Measurements from ENCODE around the gene ISX.
A peak's percentile ranks its signal among the peaks of the same experiment; 100 is the strongest.

The ISX gene

DNA sequence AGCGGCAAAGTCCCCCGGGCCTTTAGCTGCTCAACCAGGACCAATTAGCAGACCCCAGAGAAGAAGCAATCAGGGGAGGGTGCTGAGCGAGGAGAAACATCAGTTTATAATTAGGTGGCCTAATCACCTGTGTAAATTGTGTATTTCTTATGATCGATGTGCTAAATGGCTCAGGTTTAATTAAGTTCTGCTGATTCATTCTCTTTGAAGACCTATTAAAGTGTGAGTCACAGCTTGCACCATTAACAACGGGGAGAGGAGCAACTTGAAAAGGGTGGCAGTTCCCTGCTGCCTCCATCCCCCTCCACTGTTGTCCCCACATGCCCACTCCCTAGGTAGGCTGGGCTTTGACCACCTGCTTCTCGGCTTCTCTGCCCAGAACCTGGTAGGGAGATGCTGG, 10.7 kb downstream of the ISX start:
- no peak for TF ChIP-seq POLR2AphosphoS5 (IDR thresholded peaks at IDR 0.05; ENCODE audit: low read depth, low read length)
- no peak for TF ChIP-seq POLR2A (IDR thresholded peaks at IDR 0.05; ENCODE audit: low read depth, low read length)
- no peak for TF ChIP-seq TAF1 (IDR thresholded peaks at IDR 0.05; ENCODE audit: borderline replicate concordance, low read depth, low read length)
- FAIRE-seq (no peak), DNase-seq (ENCODE audit: insufficient read length) (no peak)

DNA sequence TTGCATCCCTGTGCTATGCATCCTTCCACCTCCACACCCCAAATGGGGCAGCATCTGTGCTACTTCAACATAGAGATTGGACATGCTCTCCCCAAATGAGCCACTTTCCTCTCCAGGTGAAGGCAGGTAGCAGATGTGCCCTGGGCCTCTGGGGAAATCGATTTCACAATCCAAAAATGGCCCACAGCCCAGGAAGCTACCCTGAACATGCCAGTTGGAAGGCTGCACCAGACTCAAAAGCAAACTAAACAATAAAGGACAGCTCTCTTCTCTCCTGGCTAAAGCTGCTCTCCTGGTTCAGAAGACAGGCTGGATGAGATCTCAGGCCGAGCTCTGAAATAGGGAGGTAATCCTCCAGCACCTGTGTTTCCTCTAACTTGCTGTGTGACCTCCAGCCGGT, 19.7 kb downstream of the ISX start:
- DNase-seq (ENCODE audit: insufficient read length) (no peak), FAIRE-seq (no peak)
- TF ChIP-seq POLR2AphosphoS5 (IDR thresholded peaks at IDR 0.05; ENCODE audit: low read depth, low read length) (no peak), TAF1 (IDR thresholded peaks at IDR 0.05; ENCODE audit: borderline replicate concordance, low read depth, low read length) (no peak), POLR2A (IDR thresholded peaks at IDR 0.05; ENCODE audit: low read depth, low read length) (no peak)

DNA sequence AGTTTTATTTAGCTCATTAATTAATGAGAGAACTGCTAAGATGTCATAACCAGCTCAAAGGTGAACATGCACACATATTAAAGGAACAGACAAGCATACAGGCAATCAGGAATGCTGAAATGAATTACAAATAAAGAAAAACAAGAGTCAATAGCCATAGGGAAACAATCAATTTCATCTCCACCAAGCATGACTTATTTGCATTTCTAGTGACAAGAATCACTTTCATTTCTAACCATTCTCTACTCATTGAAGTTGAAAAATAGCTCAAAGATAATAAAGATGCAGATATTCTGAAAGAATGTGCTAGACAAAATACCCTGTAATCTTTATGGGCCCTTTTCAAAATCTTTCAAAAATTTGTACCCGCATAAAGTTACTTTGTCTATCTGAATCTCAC, 23.2 kb downstream of the ISX start:
- no peak for DNase-seq (ENCODE audit: insufficient read length)
- no peak for FAIRE-seq
- TF ChIP-seq POLR2A (IDR thresholded peaks at IDR 0.05; ENCODE audit: low read depth, low read length), result no peak
- no peak for TF ChIP-seq POLR2AphosphoS5 (IDR thresholded peaks at IDR 0.05; ENCODE audit: low read depth, low read length)
- no peak for TF ChIP-seq TAF1 (IDR thresholded peaks at IDR 0.05; ENCODE audit: borderline replicate concordance, low read depth, low read length)

DNA sequence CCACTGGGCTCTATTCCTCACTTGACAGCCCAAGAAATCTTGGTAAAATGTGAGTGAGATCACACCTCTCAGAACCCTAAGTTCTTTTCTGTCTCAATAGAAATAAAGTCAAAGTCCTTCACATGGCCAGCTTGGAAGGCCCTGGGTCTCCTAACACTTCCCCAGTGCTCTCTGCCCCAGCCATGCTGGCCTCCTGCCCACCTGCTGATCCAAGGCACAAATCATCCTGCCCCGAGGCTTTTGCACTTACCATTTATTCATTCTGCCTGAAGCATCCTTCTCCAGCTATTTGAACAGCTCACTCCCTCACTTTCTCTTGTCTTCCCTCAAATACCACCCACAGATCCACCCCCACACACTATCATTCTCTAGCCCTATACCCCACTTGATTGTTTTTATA, 26.4 kb downstream of the ISX start:
- no peak for FAIRE-seq
- TF ChIP-seq POLR2AphosphoS5 (IDR thresholded peaks at IDR 0.05; ENCODE audit: low read depth, low read length) (no peak), POLR2A (IDR thresholded peaks at IDR 0.05; ENCODE audit: low read depth, low read length) (no peak), TAF1 (IDR thresholded peaks at IDR 0.05; ENCODE audit: borderline replicate concordance, low read depth, low read length) (no peak)
- DNase-seq (ENCODE audit: insufficient read length), result no peak

DNA sequence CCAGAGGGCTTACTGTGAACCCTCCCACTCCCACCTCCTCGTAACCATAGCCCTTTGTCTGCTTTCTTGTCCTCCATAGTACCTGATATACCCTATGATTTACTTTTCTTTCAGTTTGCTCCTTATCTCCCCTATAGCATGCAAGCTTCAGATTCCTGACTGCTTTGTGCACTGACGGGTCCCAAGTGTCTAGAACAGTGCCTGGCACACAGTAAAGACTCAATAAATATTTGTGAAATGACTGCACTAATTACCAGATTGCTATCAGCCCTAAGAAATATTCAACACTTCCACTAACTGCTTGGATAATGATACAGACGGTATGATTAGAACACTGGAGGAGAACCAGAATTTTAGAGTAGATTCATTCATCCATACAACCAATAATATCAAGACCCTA, 33.0 kb downstream of the ISX start:
- DNase-seq (ENCODE audit: insufficient read length) (no peak), FAIRE-seq (no peak)
- no peak for TF ChIP-seq TAF1 (IDR thresholded peaks at IDR 0.05; ENCODE audit: borderline replicate concordance, low read depth, low read length)
- TF ChIP-seq POLR2AphosphoS5 (IDR thresholded peaks at IDR 0.05; ENCODE audit: low read depth, low read length), result no peak
- TF ChIP-seq POLR2A (IDR thresholded peaks at IDR 0.05; ENCODE audit: low read depth, low read length), result no peak

DNA sequence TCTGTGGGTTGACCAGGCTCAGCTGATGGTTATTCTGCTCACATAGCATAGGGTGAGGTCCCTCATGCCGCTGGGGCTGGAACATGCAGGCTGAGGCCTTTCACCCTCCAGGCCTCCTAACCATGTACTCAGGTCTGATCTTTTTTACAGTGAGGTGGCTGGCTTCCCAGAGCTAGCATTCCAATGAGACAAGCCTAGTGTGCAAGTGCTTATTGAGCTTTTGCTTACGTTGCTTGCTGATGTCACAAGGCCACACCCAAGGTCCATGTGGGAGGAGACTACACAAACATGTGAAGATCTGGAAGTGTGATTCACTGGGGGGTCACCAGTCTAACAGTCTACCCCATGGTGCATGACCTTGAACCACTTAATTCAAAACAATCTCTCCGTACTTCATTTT, 33.9 kb downstream of the ISX start:
- no peak for DNase-seq (ENCODE audit: insufficient read length)

DNA sequence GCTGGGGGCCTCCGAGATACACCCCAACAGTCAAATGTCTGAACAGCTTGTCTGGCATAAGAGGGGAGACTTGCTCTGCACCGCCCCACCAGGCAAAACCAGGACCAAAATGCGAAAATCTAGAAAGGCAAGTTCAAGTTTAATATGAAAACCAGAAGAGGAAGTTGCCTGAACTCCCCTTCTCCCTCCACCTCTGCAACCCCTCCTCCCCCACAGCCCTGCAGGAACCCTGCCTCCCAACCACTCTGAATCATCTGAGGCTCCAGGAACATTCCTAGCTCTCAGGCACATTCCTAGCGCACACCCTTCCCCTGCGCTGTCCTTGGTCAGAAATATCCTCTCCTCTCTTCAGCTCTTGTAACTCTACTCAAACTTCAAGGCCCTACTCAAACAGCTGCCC, 36.7 kb downstream of the ISX start:
- FAIRE-seq (peak; percentile 73), DNase-seq (ENCODE audit: insufficient read length) (no peak)
- TF ChIP-seq POLR2A (IDR thresholded peaks at IDR 0.05; ENCODE audit: low read depth, low read length) (no peak), TAF1 (IDR thresholded peaks at IDR 0.05; ENCODE audit: borderline replicate concordance, low read depth, low read length) (no peak), POLR2AphosphoS5 (IDR thresholded peaks at IDR 0.05; ENCODE audit: low read depth, low read length) (no peak)

More for the DNA sequence above, 33.9 kb downstream of the ISX start:
- TF ChIP-seq TAF1 (IDR thresholded peaks at IDR 0.05; ENCODE audit: borderline replicate concordance, low read depth, low read length) (no peak), POLR2A (IDR thresholded peaks at IDR 0.05; ENCODE audit: low read depth, low read length) (no peak), POLR2AphosphoS5 (IDR thresholded peaks at IDR 0.05; ENCODE audit: low read depth, low read length) (no peak)
- no peak for FAIRE-seq

DNA sequence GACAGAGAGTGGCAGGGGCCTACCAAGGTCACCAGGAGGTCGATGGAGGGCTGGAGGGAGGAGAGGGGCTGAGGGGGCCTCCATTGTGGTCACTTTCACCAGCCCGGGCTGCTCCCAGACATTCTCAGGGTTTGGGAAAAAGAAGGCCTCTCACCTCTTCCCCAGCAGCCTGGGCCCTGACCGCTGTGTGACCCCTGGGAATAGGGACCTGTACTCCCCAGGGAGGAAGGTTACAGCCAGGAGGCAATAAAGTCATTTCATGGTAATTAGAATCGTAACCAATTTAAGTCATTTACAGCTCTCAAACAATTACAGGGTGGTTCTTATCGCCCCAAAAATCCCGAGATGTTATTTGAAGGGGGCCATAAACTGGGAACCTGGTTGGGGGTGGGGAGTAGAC, 37.8 kb downstream of the ISX start:
- FAIRE-seq, result no peak
- TF ChIP-seq TAF1 (IDR thresholded peaks at IDR 0.05; ENCODE audit: borderline replicate concordance, low read depth, low read length), result no peak
- no peak for TF ChIP-seq POLR2A (IDR thresholded peaks at IDR 0.05; ENCODE audit: low read depth, low read length)
- no peak for TF ChIP-seq POLR2AphosphoS5 (IDR thresholded peaks at IDR 0.05; ENCODE audit: low read depth, low read length)
- no peak for DNase-seq (ENCODE audit: insufficient read length)

DNA sequence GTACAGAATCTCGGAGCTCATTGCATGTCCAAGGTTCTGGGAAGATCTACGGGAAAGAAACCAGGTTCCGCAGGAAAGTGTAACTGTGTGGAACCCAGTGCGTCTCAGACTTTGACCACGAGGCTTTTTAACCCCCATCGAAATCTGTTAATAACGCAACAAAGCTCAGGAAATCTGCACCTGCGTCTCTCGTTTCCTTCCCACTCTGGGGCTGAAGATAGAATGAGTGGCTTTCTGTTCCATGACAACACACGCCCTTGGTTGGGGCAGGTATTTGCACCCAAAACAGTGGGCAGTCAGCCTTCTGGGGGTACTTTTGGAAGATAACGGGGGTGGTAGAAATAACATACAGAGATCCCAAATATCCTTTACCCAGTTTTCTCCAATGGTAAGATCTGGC, 38.5 kb downstream of the ISX start:
- DNase-seq (ENCODE audit: insufficient read length), result no peak
- FAIRE-seq, result peak; percentile 14

DNA sequence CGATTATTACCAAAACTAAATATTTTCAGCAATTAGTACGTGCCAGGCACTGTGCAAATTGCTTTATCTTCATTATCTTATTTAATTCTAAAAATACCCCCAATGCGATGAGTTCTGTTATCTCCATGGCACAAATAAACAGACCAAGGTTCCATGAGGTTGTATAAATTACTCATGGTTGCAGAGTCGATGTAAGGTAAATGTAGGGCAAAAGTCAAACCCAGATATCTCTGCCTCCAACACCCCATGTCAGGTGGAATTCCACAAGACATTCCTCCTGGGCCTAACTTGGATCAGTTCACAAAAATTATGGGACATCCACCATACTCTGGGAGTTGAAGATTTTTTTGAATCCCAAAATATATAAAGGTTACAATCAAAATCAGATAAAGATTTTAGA, 43.7 kb downstream of the ISX start:
- no peak for FAIRE-seq
- DNase-seq (ENCODE audit: insufficient read length), result no peak
- TF ChIP-seq POLR2AphosphoS5 (IDR thresholded peaks at IDR 0.05; ENCODE audit: low read depth, low read length), result no peak
- TF ChIP-seq TAF1 (IDR thresholded peaks at IDR 0.05; ENCODE audit: borderline replicate concordance, low read depth, low read length), result no peak
- no peak for TF ChIP-seq POLR2A (IDR thresholded peaks at IDR 0.05; ENCODE audit: low read depth, low read length)

More for the DNA sequence above, 38.5 kb downstream of the ISX start:
- TF ChIP-seq POLR2AphosphoS5 (IDR thresholded peaks at IDR 0.05; ENCODE audit: low read depth, low read length) (no peak), POLR2A (IDR thresholded peaks at IDR 0.05; ENCODE audit: low read depth, low read length) (no peak), TAF1 (IDR thresholded peaks at IDR 0.05; ENCODE audit: borderline replicate concordance, low read depth, low read length) (no peak)

DNA sequence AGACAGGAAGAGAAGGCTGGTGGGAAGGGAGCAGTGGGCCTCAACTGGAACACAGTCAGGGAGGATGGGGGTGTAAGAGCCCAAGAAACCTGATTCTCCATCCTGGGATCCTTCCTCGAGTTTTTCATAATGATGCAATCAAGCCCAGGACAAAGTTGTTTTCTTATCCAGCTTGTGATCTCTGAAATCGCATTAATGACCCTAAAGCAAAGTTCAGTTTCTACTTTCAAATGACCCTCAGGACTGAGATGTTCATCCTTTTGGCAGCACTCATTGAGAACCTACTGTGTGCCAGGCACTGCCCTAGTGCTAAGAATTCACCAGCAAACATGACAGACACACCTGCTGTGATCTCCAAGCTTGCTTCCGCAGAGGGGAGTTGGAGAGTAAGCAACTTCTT, 45.3 kb downstream of the ISX start:
- DNase-seq (ENCODE audit: insufficient read length), result no peak
- TF ChIP-seq TAF1 (IDR thresholded peaks at IDR 0.05; ENCODE audit: borderline replicate concordance, low read depth, low read length), result no peak
- TF ChIP-seq POLR2AphosphoS5 (IDR thresholded peaks at IDR 0.05; ENCODE audit: low read depth, low read length), result no peak
- TF ChIP-seq POLR2A (IDR thresholded peaks at IDR 0.05; ENCODE audit: low read depth, low read length), result no peak
- no peak for FAIRE-seq

DNA sequence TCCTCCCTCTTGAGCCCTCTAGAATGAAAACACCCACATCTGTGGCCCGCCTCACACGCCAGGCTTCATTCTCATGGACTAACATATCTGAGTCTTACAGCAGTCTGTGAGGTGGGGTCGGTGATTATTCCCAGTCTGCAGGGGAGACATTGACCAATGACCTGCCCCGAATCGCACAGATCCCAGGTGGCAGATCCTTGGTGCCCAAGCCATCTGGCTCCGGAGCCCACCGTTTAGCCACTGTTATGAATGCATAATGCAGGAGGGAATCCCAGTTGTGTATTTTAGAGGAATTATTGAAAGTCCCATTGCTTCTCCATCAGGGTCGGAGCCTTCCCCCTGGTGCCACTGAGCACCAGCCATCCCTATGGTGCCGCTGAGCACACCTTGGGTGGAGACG, 47.4 kb downstream of the ISX start:
- FAIRE-seq, result no peak

More for the DNA sequence above, 47.4 kb downstream of the ISX start:
- TF ChIP-seq POLR2A (IDR thresholded peaks at IDR 0.05; ENCODE audit: low read depth, low read length) (no peak), TAF1 (IDR thresholded peaks at IDR 0.05; ENCODE audit: borderline replicate concordance, low read depth, low read length) (no peak), POLR2AphosphoS5 (IDR thresholded peaks at IDR 0.05; ENCODE audit: low read depth, low read length) (no peak)
- no peak for DNase-seq (ENCODE audit: insufficient read length)

Data from GM12892 (cell line).